ENCODE data around the gene FRAT2. TPM values are rescaled to one million over a fixed set of nuclear protein-coding genes. Genes with fewer than 3 reads are reported as not detected.

The FRAT2 gene
- total and polyA plus RNA-seq, 2 of the 13 experiments (the other 11 are each of a cell fraction or from before 2014, with no cell fraction given): 7.2 to 14.1 TPM

DNA sequence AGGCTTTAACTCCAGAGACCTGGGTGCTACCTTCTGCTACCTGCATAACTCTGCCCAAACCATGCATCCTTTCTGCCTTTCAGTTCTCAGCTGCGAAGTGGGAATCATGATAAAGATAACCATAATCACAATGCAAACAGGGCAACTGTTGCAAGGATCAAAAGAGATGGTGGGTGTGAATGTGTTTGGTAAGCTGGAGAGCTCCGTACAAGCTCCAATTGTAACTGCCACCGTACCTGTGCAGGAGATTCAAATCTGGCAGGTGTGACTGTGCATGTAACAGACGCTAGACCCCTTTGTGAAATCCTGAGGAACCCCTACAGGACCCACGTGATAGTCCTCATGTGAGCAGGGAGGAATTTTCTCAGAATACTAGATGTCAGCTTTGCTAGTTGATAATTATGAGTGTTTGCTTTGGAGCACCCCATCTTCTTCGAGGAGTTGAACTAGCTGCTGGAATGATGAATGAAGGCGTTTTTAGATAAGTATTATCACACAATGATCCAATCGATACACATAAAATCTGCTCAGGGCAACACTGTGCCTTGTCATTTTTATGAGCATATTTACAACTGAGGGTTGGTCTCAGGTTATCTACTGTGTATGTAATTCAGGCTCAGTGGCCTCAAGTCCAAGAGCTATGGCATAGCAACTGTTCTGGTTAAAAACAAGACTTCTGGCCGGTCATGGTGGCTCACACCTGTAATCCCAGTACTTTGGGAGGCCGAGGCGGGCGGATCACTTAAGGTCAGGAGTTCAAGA lies 15.4 kb upstream of the FRAT2 start:
- TF ChIP-seq, protein P1, sequence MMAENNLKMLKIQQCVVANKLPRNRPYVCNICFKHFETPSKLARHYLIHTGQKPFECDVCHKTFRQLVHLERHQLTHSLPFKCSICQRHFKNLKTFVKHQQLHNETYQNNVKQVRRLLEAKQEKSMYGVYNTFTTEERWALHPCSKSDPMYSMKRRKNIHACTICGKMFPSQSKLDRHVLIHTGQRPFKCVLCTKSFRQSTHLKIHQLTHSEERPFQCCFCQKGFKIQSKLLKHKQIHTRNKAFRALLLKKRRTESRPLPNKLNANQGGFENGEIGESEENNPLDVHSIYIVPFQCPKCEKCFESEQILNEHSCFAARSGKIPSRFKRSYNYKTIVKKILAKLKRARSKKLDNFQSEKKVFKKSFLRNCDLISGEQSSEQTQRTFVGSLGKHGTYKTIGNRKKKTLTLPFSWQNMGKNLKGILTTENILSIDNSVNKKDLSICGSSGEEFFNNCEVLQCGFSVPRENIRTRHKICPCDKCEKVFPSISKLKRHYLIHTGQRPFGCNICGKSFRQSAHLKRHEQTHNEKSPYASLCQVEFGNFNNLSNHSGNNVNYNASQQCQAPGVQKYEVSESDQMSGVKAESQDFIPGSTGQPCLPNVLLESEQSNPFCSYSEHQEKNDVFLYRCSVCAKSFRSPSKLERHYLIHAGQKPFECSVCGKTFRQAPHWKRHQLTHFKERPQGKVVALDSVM (CRISPR knock-in tag; IDR thresholded peaks at IDR 0.05): no peak
- TF ChIP-seq NCOA1 (CRISPR knock-in tag; IDR thresholded peaks at IDR 0.05): no peak
- no peak for TF ChIP-seq ZNF556 (CRISPR knock-in tag; IDR thresholded peaks at IDR 0.05; ENCODE audit: borderline replicate concordance)
- no peak for TF ChIP-seq HDAC6 (IDR thresholded peaks at IDR 0.05; ENCODE audit: low read depth, low read length)
- no peak for TF ChIP-seq SSRP1 (CRISPR knock-in tag; IDR thresholded peaks at IDR 0.05)
- TF ChIP-seq ZNF629 (CRISPR knock-in tag; conservative IDR thresholded peaks at IDR 0.05): no peak
- no peak for TF ChIP-seq MTF2 (CRISPR knock-in tag; IDR thresholded peaks at IDR 0.05; ENCODE audit: borderline replicate concordance)
- no peak for TF ChIP-seq BHLHE40 (IDR thresholded peaks at IDR 0.05; ENCODE audit: low read length)
- H3K27ac ChIP-seq (ENCODE audit: extremely low read length, insufficient read depth, low read length): no peak overlapping the region
- H3K4me3 ChIP-seq (replicated peaks in 1 of 3; ENCODE audit: insufficient read depth in 1 of 3, low read depth in 2 of 3, low read length in 3 of 3): no peak overlapping the region
- no peaks in the 10 kb centered on the region for H3K9me3 ChIP-seq (ENCODE audit: low read length)
- DNase-seq (ENCODE audit: low spot score): no peak
- H3K4me2 ChIP-seq (ENCODE audit: low read depth, low read length): no peak overlapping the region
- POLR2A ChIA-PET: interaction anchor here (1.3 kb wide), 1 partner anchor 22 kb away, joined by 3 read pairs; no protein-coding TSS in a partner anchor
- no peak for ATAC-seq
- CTCF ChIA-PET (ENCODE audit: low intra/inter-chr PET ratio, low total read pairs): no interaction called here
- no peaks in the 10 kb centered on the region for H4K20me1 ChIP-seq (ENCODE audit: insufficient read depth, low read length)
- peaks cover 17% of the 10 kb centered on the region; the same call in 1 of the 2 replicates for H3K4me1 ChIP-seq (ENCODE audit: insufficient read depth, low read length)
- no peaks in the 10 kb centered on the region for H3K79me2 ChIP-seq (ENCODE audit: insufficient read depth, low read length)
- intact Hi-C loops (cut with micrococcal nuclease; ENCODE audit: unreplicated experiment): no loop called here
- 86% methylated on average over 11 of the region's 12 CpGs for WGBS (ENCODE audit: low lambda C conversion rate)
- H3K36me3 ChIP-seq (replicated peaks in 1 of 2; ENCODE audit: control insufficient read depth in 1 of 2, insufficient read depth in 2 of 2, low read length in 2 of 2): no peaks in the 10 kb centered on the region
- in situ Hi-C loops (cut with HindIII; ENCODE audit: extremely low pct_ligation_motif_present, low pct_unique_long_range_greater_than_20kb): no loop called here
- H3K9ac ChIP-seq (ENCODE audit: insufficient read depth, low read depth, low read length): no peak overlapping the region
- no peak for FAIRE-seq
- H3K27me3 ChIP-seq (ENCODE audit: control insufficient read depth in 1 of 2, insufficient read depth in 2 of 2, low read length in 2 of 2): no peaks in the 10 kb centered on the region
- H2AFZ ChIP-seq (ENCODE audit: low read length): no peak overlapping the region
- BruUV-seq (replicated peaks): no TSS peak
